Uterus (tissue), 4 donors: ENCODE data around the gene CPLANE1. TPM values are rescaled to one million over a fixed set of nuclear protein-coding genes. Genes with fewer than 3 reads are reported as not detected.

Source experiments
- DNase-seq, 2 donors: peaks; one replicate each; pipeline ENCODE4 v3.0.0-alpha.2; 2019 to 2020
- H3K27ac ChIP-seq, 2 donors: fragments of 200-600 bp; sonication (generic); 1 replicate in 1 of 2; 2 replicates in 1 of 2; pipeline ENCODE4 v1.5.1; 2016 to 2018
- H3K27me3 ChIP-seq, 2 donors: fragments of 200-600 bp; sonication (generic); one replicate each; pipeline ENCODE4 v1.5.1; 2018 to 2019; ENCODE audit warnings: control low read depth in 1 of 2
- H3K36me3 ChIP-seq, 2 donors: fragments of 200-600 bp; sonication (generic); one replicate each; pipeline ENCODE4 v1.5.1; 2019; ENCODE audit warnings: control low read depth in 1 of 2
- H3K4me1 ChIP-seq, 2 donors: fragments of 200-600 bp; sonication (generic); one replicate each; pipeline ENCODE4 v1.5.1; 2018 to 2019; ENCODE audit warnings: control low read depth in 1 of 2
- H3K4me3 ChIP-seq, 2 donors: fragments of 200-600 bp; sonication (generic); 1 replicate in 1 of 2; 2 replicates in 1 of 2; pipeline ENCODE4 v1.5.1; 2018 to 2019; ENCODE audit warnings: mild to moderate bottlenecking in 1 of 2
- H3K9me3 ChIP-seq, 2 donors: fragments of 200-600 bp; sonication (generic); one replicate each; pipeline ENCODE4 v1.5.1; 2019; ENCODE audit warnings: control low read depth in 1 of 2
- CTCF ChIP-seq, 4 experiments: fragments of 200-600 bp in 2 of 4; fragments of 450-650 bp in 2 of 4; sonication (generic) in 2 of 4; IDR thresholded peaks; one replicate each; pipeline ENCODE4 v1.5.1; 2016 to 2019; ENCODE audit warnings: antibody characterized with exemption in 4 of 4, mild to moderate bottlenecking in 2 of 4, moderate library complexity in 1 of 4
- POLR2A ChIP-seq, 2 donors: fragments of 450-650 bp; IDR thresholded peaks; one replicate each; pipeline ENCODE4 v1.6.1; 2016; ENCODE audit warnings: antibody characterized with exemption in 2 of 2, mild to moderate bottlenecking in 1 of 2, moderate library complexity in 1 of 2
- intact Hi-C: fragments of 100-400 bp; cut with DNase I; formaldehyde crosslinking; loops from one replicate; pipeline ENCODE4 v1.15.1; 2023; ENCODE audit warnings: low total_unique reads
- small RNA-seq: library from RNA; depleted of rRNA; stranded (forward); fragments of <200 nt; gene quantifications from one replicate; pipeline ENCODE3, GENCODE V24; 2016
- total RNA-seq, 4 donors: library from RNA; depleted of rRNA in 3 of 4; stranded (reverse); fragments of >200 nt in 3 of 4; gene quantifications; one replicate each; pipeline versions ENCODE4 v1.1.0 to v1.2.4, GENCODE V29; 2014 to 2023
- donor health status: DM: yes; HTN: yes; CAD: no.

The CPLANE1 gene
- total RNA-seq, 4 donors from 2014 or later, result 22.4 to 68.2 (median 35.9) TPM

DNA sequence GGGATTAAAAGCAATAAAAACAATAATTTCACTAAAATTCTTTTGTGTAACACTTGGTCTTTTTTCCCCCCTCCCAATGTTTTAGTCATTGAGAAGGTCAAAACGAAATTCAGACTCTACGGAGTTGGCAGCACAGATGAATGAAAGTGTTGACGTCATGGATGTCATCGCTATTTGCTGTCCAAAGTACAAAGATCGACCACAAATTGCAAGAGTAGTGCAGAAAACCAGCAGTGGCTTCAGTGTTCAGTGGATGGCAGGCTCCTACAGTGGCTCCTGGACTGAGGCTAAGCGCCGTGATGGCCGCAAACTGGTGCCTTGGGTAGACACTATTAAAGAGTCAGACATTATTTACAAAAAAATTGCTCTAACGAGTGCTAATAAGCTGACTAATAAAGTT lies 184.7 kb downstream of the CPLANE1 start:
- TF ChIP-seq CTCF (IDR thresholded peaks at IDR 0.05), result no peak
- TF ChIP-seq POLR2A (IDR thresholded peaks at IDR 0.05), result no peak
- Histone ChIP-seq H3K4me3 (no peak overlapping the region), H3K4me1 (no peaks in the 10 kb centered on the region), H3K27me3 (no peaks in the 10 kb centered on the region), H3K36me3 (no peaks in the 10 kb centered on the region), H3K27ac (no peak overlapping the region), H3K9me3 (no peaks in the 10 kb centered on the region)
- no peak for DNase-seq
- intact Hi-C loops, result no loop called here

- Histone ChIP-seq H3K27me3 (no peaks in the 10 kb centered on the region), H3K9me3 (no peaks in the 10 kb centered on the region), H3K4me3 (no peak overlapping the region), H3K4me1 (no peaks in the 10 kb centered on the region), H3K27ac (no peak overlapping the region), H3K36me3 (no peaks in the 10 kb centered on the region)
- TF ChIP-seq POLR2A (IDR thresholded peaks at IDR 0.05), result no peak
- TF ChIP-seq CTCF (IDR thresholded peaks at IDR 0.05), result no peak
- intact Hi-C loops, result no loop called here
- no peak for DNase-seq
These were observed 185.4 kb downstream of the CPLANE1 start for GRCh38 chr5:37063739-37064138.

DNA sequence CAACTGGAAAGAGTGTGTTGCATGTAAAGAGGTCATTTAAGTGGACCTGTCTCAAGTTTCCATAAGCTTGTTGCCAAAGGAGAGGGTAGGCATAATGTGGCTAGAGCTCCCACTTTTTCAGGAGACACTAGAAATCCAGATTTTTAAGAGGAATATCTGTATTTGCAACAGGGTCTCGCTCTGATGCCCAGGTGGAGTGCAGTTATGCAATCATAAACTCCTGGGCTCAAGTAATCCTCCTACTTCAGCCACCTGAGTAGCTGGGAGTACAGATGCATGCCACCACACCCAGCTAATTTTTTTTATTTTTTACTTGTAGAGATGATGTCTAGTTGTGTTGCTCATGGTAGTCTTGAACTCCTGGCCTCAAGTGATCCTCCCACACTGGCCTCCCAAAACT lies 189.1 kb downstream of the CPLANE1 start:
- intact Hi-C loops, result no loop called here
- H3K9me3 ChIP-seq, result no peaks in the 10 kb centered on the region
- no peak overlapping the region for H3K27ac ChIP-seq
- no peaks in the 10 kb centered on the region for H3K4me1 ChIP-seq
- no peak for TF ChIP-seq POLR2A (IDR thresholded peaks at IDR 0.05)
- TF ChIP-seq CTCF (IDR thresholded peaks at IDR 0.05), result no peak
- no peak for DNase-seq
- no peaks in the 10 kb centered on the region for H3K27me3 ChIP-seq
- no peaks in the 10 kb centered on the region for H3K36me3 ChIP-seq
- no peak overlapping the region for H3K4me3 ChIP-seq

DNA sequence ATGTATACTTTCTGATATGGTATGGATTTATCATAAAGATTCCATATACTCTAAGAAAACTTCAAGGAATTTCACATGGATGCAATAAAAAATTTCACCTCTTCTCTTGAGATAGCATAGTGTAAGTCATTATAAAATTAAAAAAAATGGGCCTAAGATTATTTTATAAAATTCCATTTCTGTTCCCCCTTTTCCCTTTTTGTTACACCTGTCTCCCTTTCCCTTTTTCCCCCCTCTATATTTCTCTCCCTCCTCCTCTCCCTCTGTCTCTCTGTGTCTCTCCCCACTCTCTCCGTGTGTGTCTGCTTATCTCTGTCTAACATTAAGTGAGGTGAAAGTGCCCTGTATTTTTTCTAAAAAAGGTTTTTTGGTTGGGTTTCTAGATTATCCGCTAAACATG lies 192.4 kb downstream of the CPLANE1 start:
- no peaks in the 10 kb centered on the region for H3K27me3 ChIP-seq
- H3K4me3 ChIP-seq, result no peak overlapping the region
- no peaks in the 10 kb centered on the region for H3K9me3 ChIP-seq
- no peak for DNase-seq
- no peak overlapping the region for H3K27ac ChIP-seq
- intact Hi-C loops, result no loop called here
- peaks cover 0 to 4% of the 10 kb centered on the region in 2 donors for H3K36me3 ChIP-seq
- no peaks in the 10 kb centered on the region for H3K4me1 ChIP-seq
- no peak for TF ChIP-seq CTCF (IDR thresholded peaks at IDR 0.05)
- no peak for TF ChIP-seq POLR2A (IDR thresholded peaks at IDR 0.05)

Small RNAs within 50 kb of the gene (small RNA-seq; reads per million reads assigned to genes)
- gene C8orf59P2, result not detected

Other genes starting within 250 kb of the CPLANE1 start
- 10 to 100 TPM; 12.3 to 54.6 (median 37.8) TPM for gene NUP155, start 121.7 kb upstream of the CPLANE1 start, total RNA-seq
- 100 to 1,000 TPM in 1 of 4 donors, 10 to 100 TPM in 3; 25.3 to 122 (median 48.8) TPM for gene WDR70, start 129.9 kb upstream of the CPLANE1 start, total RNA-seq